Measurements from ENCODE around the gene PTK7. TPM values are rescaled to one million over a fixed set of nuclear protein-coding genes. Genes with fewer than 3 reads are reported as not detected.

Gene PTK7
- total and polyA plus RNA-seq, 2 experiments from 2014 or later = 46.1 to 147 TPM

DNA sequence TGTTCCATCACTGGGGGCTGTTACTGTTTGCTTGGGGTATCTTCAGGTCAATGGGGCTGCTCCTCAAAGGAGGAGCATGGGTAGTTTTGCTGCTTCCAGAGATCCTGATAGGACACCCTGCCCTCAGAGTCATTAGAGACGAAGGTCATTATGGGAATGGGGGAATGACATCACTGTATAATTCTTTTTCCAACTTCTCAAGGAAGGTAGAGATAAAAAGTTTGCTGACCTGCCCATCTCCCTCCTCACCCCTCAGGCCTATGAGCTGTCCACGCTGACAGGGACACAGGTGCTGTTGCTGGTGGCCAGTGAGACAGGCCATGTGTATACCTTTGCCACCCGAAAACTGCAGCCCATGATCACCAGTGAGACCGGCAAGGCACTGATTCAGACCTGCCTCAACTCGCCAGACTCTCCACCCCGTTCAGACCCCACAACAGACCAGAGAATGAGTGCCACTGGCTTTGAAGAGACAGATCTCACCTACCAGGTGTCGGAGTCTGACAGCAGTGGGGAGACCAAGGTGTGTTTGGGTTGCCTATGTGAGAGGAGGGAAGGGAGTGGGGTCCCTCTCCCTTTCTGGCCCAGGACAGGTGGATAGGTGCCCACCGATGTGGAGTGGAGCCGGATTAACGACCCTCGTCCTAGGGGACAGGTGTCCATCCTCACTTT lies 97.6 kb downstream of the PTK7 start (continued):
- TF ChIP-seq, protein P1, sequence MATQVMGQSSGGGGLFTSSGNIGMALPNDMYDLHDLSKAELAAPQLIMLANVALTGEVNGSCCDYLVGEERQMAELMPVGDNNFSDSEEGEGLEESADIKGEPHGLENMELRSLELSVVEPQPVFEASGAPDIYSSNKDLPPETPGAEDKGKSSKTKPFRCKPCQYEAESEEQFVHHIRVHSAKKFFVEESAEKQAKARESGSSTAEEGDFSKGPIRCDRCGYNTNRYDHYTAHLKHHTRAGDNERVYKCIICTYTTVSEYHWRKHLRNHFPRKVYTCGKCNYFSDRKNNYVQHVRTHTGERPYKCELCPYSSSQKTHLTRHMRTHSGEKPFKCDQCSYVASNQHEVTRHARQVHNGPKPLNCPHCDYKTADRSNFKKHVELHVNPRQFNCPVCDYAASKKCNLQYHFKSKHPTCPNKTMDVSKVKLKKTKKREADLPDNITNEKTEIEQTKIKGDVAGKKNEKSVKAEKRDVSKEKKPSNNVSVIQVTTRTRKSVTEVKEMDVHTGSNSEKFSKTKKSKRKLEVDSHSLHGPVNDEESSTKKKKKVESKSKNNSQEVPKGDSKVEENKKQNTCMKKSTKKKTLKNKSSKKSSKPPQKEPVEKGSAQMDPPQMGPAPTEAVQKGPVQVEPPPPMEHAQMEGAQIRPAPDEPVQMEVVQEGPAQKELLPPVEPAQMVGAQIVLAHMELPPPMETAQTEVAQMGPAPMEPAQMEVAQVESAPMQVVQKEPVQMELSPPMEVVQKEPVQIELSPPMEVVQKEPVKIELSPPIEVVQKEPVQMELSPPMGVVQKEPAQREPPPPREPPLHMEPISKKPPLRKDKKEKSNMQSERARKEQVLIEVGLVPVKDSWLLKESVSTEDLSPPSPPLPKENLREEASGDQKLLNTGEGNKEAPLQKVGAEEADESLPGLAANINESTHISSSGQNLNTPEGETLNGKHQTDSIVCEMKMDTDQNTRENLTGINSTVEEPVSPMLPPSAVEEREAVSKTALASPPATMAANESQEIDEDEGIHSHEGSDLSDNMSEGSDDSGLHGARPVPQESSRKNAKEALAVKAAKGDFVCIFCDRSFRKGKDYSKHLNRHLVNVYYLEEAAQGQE (IDR thresholded peaks at IDR 0.05; ENCODE audit: unreplicated experiment) = no peak
- no peak for TF ChIP-seq POLR2AphosphoS5 (IDR thresholded peaks at IDR 0.05; ENCODE audit: low read depth)
- TF ChIP-seq EZH2 (IDR thresholded peaks at IDR 0.05; ENCODE audit: low read depth, unreplicated experiment) = no peak
- no peak for TF ChIP-seq NANOG (IDR thresholded peaks at IDR 0.05; ENCODE audit: borderline replicate concordance)
- no peak for TF ChIP-seq ZNF114 (CRISPR knock-in tag; IDR thresholded peaks at IDR 0.05)
- TF ChIP-seq, protein P2, sequence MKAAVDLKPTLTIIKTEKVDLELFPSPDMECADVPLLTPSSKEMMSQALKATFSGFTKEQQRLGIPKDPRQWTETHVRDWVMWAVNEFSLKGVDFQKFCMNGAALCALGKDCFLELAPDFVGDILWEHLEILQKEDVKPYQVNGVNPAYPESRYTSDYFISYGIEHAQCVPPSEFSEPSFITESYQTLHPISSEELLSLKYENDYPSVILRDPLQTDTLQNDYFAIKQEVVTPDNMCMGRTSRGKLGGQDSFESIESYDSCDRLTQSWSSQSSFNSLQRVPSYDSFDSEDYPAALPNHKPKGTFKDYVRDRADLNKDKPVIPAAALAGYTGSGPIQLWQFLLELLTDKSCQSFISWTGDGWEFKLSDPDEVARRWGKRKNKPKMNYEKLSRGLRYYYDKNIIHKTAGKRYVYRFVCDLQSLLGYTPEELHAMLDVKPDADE (IDR thresholded peaks at IDR 0.05) = no peak
- TF ChIP-seq EZH2phosphoT487 (IDR thresholded peaks at IDR 0.05; ENCODE audit: unreplicated experiment) = no peak
- no peak for TF ChIP-seq ZNF331 (CRISPR knock-in tag; IDR thresholded peaks at IDR 0.05; ENCODE audit: low read depth)
- no peak for TF ChIP-seq CREB1 (CRISPR knock-in tag; IDR thresholded peaks at IDR 0.05; ENCODE audit: low read depth)
- TF ChIP-seq, protein P3, sequence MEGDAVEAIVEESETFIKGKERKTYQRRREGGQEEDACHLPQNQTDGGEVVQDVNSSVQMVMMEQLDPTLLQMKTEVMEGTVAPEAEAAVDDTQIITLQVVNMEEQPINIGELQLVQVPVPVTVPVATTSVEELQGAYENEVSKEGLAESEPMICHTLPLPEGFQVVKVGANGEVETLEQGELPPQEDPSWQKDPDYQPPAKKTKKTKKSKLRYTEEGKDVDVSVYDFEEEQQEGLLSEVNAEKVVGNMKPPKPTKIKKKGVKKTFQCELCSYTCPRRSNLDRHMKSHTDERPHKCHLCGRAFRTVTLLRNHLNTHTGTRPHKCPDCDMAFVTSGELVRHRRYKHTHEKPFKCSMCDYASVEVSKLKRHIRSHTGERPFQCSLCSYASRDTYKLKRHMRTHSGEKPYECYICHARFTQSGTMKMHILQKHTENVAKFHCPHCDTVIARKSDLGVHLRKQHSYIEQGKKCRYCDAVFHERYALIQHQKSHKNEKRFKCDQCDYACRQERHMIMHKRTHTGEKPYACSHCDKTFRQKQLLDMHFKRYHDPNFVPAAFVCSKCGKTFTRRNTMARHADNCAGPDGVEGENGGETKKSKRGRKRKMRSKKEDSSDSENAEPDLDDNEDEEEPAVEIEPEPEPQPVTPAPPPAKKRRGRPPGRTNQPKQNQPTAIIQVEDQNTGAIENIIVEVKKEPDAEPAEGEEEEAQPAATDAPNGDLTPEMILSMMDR (conservative IDR thresholded peaks at IDR 0.05; ENCODE audit: low read depth in 2 of 2) = no peak

All from GM23338 (cell line).